Cardiac septum (tissue), 1 donor: Measurements from ENCODE around the gene LRRC41. TPM values are rescaled to one million over a fixed set of nuclear protein-coding genes. Genes with fewer than 3 reads are reported as not detected.

Experiments used
- DNase-seq: peaks from one replicate; pipeline ENCODE4 v3.0.0-alpha.2; 2020; ENCODE audit warnings: low spot score
- intact Hi-C: fragments of 100-400 bp; cut with DNase I; formaldehyde crosslinking; loops from one replicate; pipeline ENCODE4 v1.14.0; 2022
- total RNA-seq: library from RNA; stranded (reverse); fragmentation: NEBNext Ultra II Directional; extraction: Animal tissue kit (Norgen Biotek cat#: 25700); gene quantifications from one replicate; pipeline ENCODE4 v1.2.1, GENCODE V29; 2021
- donor health status: DM: no; HTN: no; CAD: no.

The LRRC41 gene
- total RNA-seq, 1 donor from 2014 or later: 52.5 TPM

- intact Hi-C loops: no loop called here
Observed at GRCh38 chr1:46295306-46295705, 8.1 kb downstream of the LRRC41 start.

DNA sequence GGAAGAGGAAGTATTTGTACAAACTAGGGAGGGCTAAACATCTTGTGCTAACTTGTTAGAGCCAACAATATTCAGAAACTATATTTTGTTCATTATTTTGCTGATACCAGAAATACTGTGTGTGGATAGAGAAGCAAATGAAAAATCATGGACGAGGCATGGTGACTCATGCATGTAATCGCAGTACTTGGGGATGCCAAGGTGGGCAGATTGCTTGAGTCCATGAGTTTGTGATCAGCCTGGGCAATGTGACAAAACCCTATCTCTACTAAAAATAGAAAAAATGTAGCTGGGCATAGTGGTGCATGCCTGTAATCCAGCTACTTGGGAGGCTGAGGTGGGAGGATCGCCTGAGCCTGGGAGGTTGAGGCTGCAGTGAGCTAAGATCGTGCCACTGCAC, 13.4 kb downstream of the LRRC41 start:
- no peak for DNase-seq
- intact Hi-C loops: no loop called here

More at GRCh38 chr1:46295306-46295705, 8.1 kb downstream of the LRRC41 start:
- no peak for DNase-seq

GRCh38 chr1:46289134-46289494, 14.3 kb downstream of the LRRC41 start:
- intact Hi-C loops: no loop called here
- no peak for DNase-seq

- intact Hi-C loops: no loop called here
- DNase-seq: no peak
Observed at GRCh38 chr1:46288485-46289133, 14.8 kb downstream of the LRRC41 start.

DNA sequence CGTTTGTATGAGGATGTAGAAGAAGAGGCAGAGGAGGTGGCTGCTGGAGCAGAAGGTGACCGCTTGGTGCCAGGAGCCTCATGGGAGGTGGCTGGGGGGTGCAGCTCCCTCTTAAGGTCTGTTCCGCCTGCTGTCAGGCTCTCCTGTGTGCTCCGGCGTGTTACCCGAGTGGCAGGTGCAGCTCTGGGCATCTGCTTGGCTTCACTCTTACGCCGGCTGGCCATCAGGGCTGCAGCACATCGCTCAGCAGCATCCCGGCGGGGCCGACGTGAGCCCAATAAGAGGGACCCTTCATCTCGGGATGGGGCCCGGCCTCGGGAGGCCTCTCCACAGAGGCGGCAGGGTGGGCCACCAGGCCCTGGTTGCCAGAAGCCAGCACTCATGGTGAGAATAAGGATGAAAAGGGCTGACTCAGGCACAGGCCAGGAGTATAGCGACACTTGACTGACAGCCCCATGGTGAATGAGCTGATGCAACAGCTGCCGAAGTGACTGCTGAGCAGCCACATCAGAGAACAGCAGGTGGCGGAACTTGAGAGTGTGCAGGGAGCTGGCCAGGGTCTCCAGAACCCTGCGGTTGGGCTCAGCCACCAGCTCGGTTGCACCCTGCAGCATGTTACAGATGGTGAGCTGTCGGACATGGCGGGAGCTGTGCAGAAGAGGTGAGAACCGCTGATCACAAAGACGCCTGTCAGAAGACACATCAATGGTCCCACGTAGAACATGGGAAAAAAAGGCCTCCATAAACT, 17.5 kb downstream of the LRRC41 start:
- intact Hi-C loops: no loop called here
- no peak for DNase-seq

DNA sequence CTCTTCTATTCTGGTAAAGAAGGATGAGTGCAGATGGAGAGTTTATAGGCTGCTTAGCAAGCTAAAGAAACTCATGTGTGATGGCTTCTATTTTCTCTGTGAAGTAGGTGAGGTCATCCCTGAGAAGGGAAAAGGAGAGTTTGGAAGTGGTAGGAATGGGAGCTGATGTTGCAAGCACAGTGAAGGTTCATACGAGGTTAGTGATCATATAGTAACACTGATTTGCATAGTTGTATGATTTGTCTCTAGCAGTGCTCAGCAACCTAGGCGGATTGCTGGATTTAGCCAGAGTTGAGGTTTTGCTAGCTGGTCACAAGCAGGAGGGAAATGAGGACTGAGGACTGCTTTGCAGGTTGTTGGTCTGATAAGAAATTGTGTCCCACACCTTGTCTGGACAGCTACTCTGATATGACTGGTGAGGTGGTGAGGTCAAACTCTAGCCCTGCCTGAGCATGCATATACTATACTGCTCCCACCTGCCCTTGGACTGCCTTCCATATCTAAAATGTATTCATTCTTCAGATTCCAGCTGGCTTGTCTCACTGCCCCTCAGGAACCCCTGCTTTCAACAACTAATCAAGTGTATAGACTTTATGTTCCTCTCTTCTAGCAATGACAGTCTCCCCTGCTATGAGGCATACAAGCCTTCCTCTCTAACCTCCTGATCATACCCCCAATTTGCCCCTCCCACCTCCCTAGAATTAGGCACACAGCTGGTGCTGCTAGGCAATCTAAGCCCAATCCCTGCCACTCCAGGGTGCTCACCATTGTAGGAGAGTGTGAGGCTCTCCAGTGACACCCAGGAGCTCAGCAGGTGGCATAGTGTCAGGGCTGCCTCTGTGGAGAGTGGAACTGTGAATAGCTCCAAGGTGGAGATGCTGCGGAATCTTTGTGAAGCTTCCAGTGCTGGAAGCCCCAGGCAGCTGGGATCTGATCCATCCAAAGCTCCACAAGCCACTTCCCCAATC, 18.5 kb downstream of the LRRC41 start:
- intact Hi-C loops: no loop called here
- no peak for DNase-seq

GRCh38 chr1:46284058-46284457, 19.4 kb downstream of the LRRC41 start:
- intact Hi-C loops: no loop called here
- DNase-seq: no peak

DNA sequence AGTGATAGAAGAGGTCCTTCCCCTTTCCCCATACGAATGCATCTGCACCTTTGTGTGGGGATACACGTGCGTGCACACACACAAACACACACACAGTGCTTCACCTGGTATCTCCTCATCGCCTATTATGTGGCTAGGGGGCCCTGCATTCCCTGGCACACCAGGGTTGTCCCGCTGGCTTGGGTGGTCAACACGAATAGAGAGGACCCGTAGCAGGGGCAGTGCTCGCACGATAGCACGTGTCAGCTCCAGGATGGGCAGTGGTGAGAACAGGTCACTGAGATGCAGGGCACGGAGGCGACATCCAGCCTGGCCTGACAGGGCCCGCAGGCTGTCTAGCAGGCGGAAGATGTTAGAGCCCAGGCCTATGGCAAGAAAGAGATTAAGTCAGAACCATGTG, 22.4 kb downstream of the LRRC41 start:
- intact Hi-C loops: no loop called here
- DNase-seq: no peak

DNA sequence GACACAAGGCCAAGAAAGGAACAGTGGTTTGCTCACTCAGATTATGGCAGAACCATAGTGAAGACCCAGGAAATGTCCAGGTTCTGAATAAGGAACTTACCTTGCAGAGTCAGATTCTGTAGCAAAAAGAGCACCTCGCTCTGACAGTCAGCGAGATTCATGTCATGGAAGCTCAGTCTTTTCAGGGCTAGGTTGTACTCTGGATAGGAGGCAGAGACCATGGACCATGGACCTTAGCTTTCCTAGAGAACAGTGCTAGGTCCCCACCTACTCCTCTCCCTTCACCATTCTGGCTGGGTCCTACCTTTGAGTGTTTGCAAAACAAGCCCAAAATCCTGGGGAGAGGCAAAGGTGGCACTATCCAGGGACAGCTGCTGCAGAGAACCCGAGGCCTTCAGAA, 23.3 kb downstream of the LRRC41 start:
- no peak for DNase-seq
- intact Hi-C loops: no loop called here

DNA sequence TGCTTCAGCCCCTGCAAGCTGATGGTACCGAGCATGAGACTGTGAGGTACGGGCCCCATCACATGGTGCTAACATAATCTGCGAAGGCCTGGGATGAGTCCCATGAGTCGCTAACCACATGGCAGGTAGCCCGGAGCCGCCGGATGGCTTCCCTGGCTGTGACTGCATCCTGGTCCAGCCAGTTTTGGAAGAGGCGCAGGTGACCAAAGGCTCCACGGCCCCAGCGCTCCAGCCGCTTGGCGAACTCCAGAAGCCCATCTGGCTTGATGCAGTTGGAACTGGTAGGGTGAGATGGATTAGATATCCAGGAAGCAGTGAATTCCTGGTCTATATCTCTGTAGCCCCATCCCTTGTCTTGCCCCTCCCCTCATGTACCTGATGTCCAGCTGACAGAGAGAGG, 24.6 kb downstream of the LRRC41 start:
- intact Hi-C loops: no loop called here

DNA sequence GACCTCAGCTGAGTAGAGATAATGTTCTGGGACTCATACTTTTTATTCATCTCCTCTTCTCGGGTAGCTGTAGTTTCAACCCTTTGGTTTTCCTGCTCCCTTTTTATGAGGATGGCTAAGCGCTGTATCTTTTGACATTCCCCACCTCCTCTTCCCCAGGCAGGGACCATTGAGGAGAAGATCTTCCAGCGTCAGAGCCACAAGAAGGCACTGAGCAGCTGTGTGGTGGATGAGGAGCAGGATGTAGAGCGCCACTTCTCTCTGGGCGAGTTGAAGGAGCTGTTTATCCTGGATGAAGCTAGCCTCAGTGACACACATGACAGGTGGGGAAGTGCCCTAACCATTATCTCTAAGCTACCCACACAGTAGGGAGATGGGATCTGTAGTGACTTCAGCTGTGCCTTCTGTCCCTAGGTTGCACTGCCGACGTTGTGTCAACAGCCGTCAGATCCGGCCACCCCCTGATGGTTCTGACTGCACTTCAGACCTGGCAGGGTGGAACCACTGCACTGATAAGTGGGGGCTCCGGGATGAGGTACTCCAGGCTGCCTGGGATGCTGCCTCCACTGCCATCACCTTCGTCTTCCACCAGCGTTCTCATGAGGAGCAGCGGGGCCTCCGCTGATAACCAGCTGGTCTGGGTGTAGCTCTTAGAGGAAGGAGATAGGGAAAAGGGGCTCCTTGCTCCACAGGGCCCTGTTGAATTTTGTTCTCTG, 25.6 kb downstream of the LRRC41 start:
- no peak for DNase-seq
- intact Hi-C loops: no loop called here

More for the DNA sequence above, 24.6 kb downstream of the LRRC41 start:
- no peak for DNase-seq

- intact Hi-C loops: no loop called here
- DNase-seq: no peak
Observed at GRCh38 chr1:46275030-46275337, 28.4 kb downstream of the LRRC41 start.

DNA sequence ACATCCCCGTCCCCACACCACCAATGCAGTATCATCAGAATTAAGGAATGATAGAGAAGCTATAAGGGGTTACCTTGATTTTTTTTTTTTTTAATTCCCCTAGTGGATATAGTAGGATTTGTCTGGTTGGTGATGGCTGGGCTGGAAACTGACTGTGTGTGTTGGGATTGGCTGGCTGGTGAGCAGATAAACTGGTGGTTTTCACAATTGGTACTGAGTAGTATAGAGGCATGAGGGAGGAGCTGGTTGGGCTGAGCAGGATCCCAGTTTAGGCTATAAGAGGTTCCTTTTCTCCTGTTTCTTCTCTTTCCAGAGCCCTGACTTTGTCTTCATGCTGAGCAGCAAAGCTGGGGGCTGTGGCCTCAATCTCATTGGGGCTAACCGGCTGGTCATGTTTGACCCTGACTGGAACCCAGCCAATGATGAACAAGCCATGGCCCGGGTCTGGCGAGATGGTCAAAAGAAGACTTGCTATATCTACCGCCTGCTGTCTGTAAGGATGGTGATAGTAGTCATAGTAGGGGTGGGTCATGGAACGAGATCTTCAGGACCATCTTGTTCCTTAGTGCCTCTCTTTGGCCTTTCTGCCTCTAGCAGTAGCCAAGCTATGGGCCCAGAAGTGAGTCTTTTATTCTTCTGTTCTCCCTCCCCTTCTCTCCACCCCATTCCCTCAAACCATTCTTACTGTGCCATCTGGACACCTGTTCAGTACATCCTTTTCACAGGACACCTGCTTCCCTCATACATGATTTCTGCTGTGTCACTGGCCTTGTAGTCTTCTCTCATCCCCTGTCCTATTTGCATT, 29.0 kb downstream of the LRRC41 start:
- DNase-seq: no peak
- intact Hi-C loops: no loop called here

DNA sequence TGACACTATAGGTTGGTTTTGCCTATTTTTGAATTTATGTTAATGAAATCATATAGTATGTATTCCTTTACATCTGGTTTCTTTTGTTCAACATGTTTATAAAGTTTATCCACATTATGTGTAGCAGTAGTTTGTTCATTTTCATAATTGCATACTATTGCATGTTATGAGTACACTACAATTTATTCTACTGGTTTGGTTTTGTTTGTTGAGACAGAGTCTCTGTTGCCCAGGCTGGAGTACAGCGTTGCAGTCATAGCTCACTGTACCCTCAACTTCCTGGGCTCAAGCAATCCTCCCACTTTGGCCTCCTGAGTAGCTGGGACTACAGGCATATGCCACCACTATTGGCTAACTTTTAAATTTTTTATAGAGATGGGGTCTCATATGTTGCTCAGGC, 34.8 kb downstream of the LRRC41 start:
- DNase-seq: no peak
- intact Hi-C loops: no loop called here

DNA sequence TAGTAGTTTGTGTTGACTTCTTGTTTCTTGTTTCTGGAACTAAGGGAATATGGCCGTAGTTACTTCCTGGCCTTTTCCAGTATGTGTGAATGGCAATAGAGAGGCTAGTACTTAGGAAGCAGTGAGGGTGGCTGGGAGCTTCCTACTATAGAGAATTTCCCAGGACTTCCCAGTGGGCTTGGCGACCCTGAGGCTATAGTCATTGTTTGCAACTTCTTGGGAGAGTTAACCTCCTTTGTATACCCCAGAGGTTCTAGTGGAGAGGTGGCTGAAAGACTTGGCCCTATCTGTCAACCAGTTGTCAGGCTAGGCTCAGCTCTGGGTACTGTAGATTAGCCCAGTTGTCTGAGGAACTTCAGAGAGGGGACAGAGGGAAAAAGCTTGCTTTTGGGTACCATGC, 40.3 kb downstream of the LRRC41 start:
- no peak for DNase-seq
- intact Hi-C loops: no loop called here

DNA sequence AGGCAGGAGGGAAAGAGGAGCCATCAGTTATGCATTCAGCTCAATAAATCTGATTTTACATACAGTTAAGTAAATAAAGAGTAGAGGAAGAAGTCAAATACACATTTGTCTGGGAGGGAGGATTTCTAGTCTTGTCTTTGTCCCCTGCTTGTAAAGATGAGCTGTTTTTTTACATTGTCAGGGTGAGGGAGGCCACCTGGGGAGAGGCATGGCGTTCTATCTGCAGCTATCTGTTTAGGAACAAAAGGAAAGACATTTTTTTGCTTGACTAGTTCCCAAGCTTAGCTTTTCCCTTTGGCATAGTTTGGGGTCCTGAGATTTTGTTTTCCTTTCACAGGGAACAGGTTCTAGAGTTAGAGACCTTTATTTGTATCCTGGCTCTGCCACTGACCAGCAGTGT, 40.9 kb downstream of the LRRC41 start:
- intact Hi-C loops: no loop called here
- DNase-seq: no peak

DNA sequence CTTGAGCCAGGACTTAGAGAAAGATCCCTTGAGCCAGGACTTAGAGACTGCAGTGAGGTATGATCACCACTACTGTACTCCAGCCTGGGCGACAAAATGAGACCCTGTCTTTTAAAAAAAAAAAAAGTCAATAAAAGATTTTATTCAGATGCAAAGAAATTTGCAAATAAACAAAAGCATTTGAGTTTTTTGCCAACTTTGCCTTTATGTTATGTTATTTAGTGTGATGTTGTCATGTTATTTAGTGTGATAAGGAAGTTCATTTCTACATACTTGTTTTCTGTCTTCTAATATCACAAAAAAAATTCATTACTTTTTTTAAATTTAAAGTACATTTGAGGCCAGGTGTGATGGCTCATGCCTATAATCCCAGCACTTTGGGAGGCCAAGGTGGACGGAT, 46.9 kb downstream of the LRRC41 start:
- intact Hi-C loops: no loop called here
- no peak for DNase-seq

DNA sequence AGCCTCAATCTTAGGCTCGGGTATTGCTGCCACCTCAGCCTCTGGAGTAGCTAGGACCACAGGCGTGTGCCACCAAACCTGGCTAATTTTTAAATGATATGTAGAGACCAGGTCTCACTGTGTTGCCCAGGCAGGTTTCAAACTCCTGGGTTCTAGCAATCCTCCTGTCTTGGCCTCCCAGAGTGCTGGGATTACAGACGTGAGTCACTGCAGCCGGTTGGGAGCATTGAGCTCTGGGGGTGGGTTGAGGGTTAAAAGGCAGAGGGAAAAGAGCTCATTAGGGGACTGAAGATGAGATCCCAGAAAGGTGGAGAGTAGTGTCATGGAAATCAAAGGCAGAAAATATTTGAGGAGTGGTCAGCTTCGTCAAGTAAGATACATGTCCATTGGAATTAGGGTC, 48.7 kb downstream of the LRRC41 start:
- no peak for DNase-seq
- intact Hi-C loops: no loop called here
